ENCODE results near the gene ERICH4. TPM values are rescaled to one million over a fixed set of nuclear protein-coding genes. Genes with fewer than 3 reads are reported as not detected.
"Not testable (repeated sequence)": the region's sequence is repeated elsewhere in the genome, so short reads cannot be mapped to it uniquely, and the experiment has no call there.

Gene ERICH4
- total RNA-seq, 1 donor from 2014 or later = not detected

GRCh38 chr19:41403181-41403970, 39.6 kb upstream of the ERICH4 start:
- H3K9me3 Mint-ChIP-seq = no peaks in the 10 kb centered on the region
- no peak overlapping the region for H3K27ac Mint-ChIP-seq
- peaks cover 14% of the 10 kb centered on the region for H3K36me3 Mint-ChIP-seq (ENCODE audit: low read depth)

GRCh38 chr19:41405776-41406175, 37.2 kb upstream of the ERICH4 start:
- ChIA-PET CTCF (no interaction called here), POLR2A (no interaction called here)
- Mint-ChIP-seq H3K27me3 (no peaks in the 10 kb centered on the region), H3K4me3 (no peak overlapping the region), H3K27ac (no peak overlapping the region), H3K9me3 (no peaks in the 10 kb centered on the region), H3K4me1 (peaks cover 17% of the 10 kb centered on the region), H3K36me3 (ENCODE audit: low read depth) (peaks cover 21% of the 10 kb centered on the region)
- ATAC-seq (ENCODE audit: low read depth) = no peak
- intact Hi-C loops (cut with micrococcal nuclease) = no loop called here
- DNase-seq = no peak
- no peak for TF ChIP-seq CTCF (IDR thresholded peaks at IDR 0.05)

More at GRCh38 chr19:41403181-41403970, 39.6 kb upstream of the ERICH4 start:
- no peak overlapping the region for H3K4me3 Mint-ChIP-seq
- POLR2A ChIA-PET = no interaction called here
- H3K27me3 Mint-ChIP-seq = no peaks in the 10 kb centered on the region
- CTCF ChIA-PET = no interaction called here
- intact Hi-C loops (cut with micrococcal nuclease) = no loop called here
- TF ChIP-seq CTCF (IDR thresholded peaks at IDR 0.05) = no peak
- DNase-seq = no peak
- peaks cover 19% of the 10 kb centered on the region for H3K4me1 Mint-ChIP-seq
- no peak for ATAC-seq (ENCODE audit: low read depth)

GRCh38 chr19:41407271-41407670, 35.7 kb upstream of the ERICH4 start:
- ATAC-seq (ENCODE audit: low read depth) (no peak), DNase-seq (no peak)
- Mint-ChIP-seq H3K27me3 (no peaks in the 10 kb centered on the region), H3K4me3 (no peak overlapping the region), H3K4me1 (peaks cover 17% of the 10 kb centered on the region), H3K9me3 (no peaks in the 10 kb centered on the region), H3K36me3 (ENCODE audit: low read depth) (peaks cover 22% of the 10 kb centered on the region), H3K27ac (no peak overlapping the region)
- POLR2A ChIA-PET = interaction anchor here (0.7 to 1.1 kb wide), 2 partner anchors 11 to 12 kb away, joined by 3 read pairs; no protein-coding TSS in a partner anchor
- TF ChIP-seq CTCF (IDR thresholded peaks at IDR 0.05) = no peak
- CTCF ChIA-PET = no interaction called here
- intact Hi-C loops (cut with micrococcal nuclease) = no loop called here

- DNase-seq (no peak), ATAC-seq (ENCODE audit: low read depth) (no peak)
- POLR2A ChIA-PET = interaction anchor here (0.6 to 1.2 kb wide), 2 partner anchors 15 to 43 kb away, joined by 3 to 5 read pairs; no protein-coding TSS in a partner anchor
- no peaks in the 10 kb centered on the region for H3K27me3 Mint-ChIP-seq
- H3K4me1 Mint-ChIP-seq = peaks cover 17% of the 10 kb centered on the region
- H3K27ac Mint-ChIP-seq = no peak overlapping the region
- H3K4me3 Mint-ChIP-seq = no peak overlapping the region
- peaks cover 22% of the 10 kb centered on the region for H3K36me3 Mint-ChIP-seq (ENCODE audit: low read depth)
- intact Hi-C loops (cut with micrococcal nuclease) = no loop called here
- H3K9me3 Mint-ChIP-seq = no peaks in the 10 kb centered on the region
- CTCF ChIA-PET = interaction anchor here (0.6 kb wide), 2 partner anchors 155 to 428 kb away, joined by 3 to 5 read pairs; no protein-coding TSS in a partner anchor
- TF ChIP-seq CTCF (IDR thresholded peaks at IDR 0.05) = no peak
These were observed 34.7 kb upstream of the ERICH4 start for GRCh38 chr19:41408256-41408655.

- H3K4me3 Mint-ChIP-seq; ATAC-seq (ENCODE audit: low read depth); H3K27ac Mint-ChIP-seq; DNase-seq; H3K9me3 Mint-ChIP-seq; intact Hi-C loops (cut with micrococcal nuclease); H3K27me3 Mint-ChIP-seq: not testable (repeated sequence)
- CTCF ChIA-PET = interaction anchor here (0.6 kb wide), 1 partner anchor 30 kb away, joined by 4 read pairs; no protein-coding TSS in a partner anchor
- POLR2A ChIA-PET = interaction anchor here (1.2 kb wide), 1 partner anchor 44 kb away, joined by 3 read pairs; no protein-coding TSS in a partner anchor
- H3K36me3 Mint-ChIP-seq (ENCODE audit: low read depth) = peaks cover 26% of the 10 kb centered on the region
- H3K4me1 Mint-ChIP-seq = peaks cover 17% of the 10 kb centered on the region
These were observed 34.1 kb upstream of the ERICH4 start for GRCh38 chr19:41408846-41409245.

Data from activated B cell treated with CpG ODN at 0.5 μM for 24 hours (primary cell).